HG03280 (cell line): Measurements from ENCODE around the gene ETNK2.

Experiments
- ATAC-seq: cut with Tn5 transposase; IDR thresholded peaks from one replicate; pipeline ENCODE4 v1.9.1; 2021; ENCODE audit warnings: mild to moderate bottlenecking, moderate library complexity; ENCODE audit not compliant: unreplicated experiment

Gene ETNK2

DNA sequence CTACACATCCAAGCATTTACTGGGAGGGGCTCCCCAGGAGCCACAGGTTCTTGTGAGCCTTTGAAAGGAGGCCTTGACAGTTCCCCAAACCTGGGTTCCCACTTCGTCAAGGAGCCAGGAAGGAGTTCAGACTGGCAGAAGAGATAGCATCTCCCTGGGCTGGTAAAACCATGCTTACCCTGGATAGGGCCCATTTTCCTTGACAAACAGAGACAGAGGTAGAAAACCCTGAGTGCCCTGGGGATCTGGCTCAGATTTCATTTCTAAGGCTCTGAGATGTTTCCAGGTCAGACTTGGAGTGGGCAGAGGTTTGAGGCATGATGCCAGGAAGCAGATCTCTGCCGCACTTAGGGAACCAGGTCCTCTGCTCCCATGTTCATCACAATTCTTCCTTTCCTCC, 2.7 kb downstream of the ETNK2 start:
- no peak for ATAC-seq

DNA sequence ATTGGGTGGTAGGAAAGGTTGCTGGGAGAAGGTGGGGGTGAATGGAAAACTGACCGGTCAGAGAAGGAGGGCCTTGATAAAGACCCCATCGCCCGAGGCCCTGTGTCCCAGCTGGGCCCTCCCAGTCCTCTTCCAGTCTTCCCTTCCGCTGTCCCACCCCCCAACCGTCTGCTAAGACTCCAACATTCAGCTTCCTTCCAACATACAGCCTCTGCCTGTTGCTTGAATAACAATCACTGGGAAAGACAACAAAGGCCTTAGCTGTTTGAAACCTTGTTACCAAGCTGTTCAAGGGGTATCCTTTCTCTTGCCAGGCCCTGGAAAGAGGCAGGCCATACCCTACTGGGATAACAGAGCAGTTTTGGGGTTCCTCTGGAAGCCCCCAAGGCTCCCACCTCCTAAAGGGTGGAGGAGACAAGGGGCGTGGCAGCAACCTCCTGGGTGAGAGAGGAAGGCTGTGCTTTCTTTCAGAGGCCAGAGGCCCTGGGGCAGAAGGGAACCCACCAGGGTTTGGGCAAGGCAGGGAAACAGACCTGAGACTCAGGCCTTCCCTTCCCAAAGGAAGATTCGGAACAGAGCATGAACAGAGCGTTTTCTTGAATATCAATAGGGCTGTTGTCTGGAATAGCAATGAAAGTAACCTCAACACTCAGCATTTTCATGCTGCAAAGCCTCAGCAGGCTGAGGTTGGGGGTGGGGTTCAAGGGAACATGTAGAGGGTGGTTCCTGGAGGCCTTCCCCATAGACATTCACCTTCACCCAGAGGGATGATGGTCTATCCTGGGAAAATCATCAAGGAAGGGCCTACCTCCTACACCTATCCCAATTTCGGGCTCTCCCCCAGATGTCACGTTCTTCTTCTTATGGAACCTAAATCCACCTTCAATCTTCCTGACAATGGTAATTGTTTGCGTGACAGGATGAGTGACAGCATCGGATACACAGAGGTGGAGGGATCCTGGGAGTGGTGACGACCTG, 4.1 kb downstream of the ETNK2 start:
- no peak for ATAC-seq

DNA sequence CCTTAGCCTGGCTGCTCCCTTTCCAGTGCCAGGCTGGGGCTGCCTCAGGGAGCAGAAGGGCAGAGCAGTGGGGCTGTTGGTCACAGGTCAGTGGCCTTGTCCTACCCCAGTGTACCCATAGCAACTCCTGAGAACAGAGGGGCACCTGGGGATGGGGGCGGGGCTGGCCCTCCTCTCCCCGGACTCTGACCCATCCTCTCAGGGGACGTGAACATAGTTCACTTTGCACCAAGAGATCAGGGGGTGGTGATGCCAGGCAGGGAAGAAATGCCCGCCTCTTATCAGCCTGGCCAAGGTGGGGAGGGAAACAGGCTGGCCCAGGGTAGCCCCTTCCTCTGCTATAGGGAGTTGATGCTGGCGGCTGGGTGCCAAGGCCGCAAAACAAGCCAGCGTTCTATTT, 4.9 kb downstream of the ETNK2 start:
- no peak for ATAC-seq

DNA sequence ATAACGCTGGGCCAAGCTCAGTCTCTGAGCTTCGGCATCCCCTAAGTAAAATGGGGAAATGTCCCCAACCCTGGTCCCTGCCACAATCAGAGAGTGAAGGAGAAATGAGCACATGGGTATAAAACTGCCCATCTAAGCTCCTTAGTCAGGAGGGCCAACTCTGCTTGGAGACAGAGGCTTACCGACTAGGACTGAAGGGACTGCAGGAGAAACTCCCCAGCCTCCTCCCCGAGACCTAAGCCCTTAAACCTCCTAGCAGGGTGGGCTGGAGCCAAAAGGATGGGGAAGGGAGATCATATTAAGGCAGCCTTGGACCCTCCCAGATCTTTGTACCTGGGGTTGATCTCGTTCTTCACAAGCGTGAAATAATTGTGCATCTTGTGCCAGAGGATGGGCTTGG, 5.5 kb downstream of the ETNK2 start:
- ATAC-seq: no peak

DNA sequence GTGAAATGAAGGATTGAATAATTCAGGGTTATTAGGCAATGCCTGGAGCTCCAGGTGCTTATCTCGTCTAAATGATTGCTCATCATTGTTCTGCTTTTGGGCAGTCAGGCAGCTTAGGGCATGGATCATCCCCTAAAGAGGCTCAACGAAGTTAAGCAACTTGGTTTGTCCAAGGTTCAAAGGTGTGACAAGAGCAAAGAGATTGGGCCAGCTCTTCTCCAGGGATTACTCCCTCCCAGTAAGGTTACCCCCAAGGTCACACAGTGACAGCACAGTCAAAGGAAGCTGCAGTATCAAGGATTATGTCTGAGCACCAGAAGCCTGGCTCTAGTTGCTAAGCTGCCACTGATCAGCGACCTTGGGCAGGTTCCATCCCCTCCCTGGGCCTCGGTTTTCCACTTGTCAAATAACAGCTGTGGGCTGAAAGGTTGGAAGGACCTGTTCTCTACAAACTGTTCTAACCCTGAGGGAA, 6.8 kb downstream of the ETNK2 start:
- ATAC-seq: no peak

DNA sequence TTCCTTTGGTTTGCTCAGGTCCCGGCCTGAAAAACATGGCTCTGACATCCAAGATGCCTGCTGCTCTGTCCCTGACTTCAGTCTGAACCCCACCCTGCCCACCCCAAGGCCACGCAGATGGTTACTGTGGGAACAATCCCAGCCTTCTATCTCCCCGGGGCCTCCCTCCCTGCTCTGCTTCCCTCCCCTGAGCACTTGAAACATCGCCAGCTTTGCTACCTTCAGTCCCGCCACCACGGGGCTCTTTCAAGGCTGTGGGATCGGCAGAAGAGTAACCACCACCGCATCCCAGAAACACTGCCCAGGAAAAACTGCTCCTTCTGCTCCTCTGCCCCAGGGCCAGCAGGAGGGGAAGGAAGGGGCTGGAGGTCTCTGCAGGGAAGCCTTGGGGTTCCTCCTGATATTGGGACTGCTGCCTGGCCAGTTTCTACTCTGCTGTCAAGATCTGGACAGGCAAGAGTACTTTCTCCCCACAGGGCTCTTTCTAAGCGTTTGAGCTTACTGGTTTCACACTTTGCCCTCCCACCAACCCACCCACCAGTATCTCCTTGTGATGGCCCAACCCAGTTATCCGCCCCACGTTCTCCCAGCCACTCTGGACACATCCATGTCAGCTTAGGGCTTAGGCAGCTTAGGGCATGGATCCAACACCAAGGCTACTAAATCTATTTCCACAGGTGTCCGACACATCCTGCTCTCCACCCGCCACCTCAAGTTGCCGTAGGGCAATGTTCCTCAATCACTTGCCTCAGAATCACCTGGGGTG, 8.4 kb downstream of the ETNK2 start:
- no peak for ATAC-seq

DNA sequence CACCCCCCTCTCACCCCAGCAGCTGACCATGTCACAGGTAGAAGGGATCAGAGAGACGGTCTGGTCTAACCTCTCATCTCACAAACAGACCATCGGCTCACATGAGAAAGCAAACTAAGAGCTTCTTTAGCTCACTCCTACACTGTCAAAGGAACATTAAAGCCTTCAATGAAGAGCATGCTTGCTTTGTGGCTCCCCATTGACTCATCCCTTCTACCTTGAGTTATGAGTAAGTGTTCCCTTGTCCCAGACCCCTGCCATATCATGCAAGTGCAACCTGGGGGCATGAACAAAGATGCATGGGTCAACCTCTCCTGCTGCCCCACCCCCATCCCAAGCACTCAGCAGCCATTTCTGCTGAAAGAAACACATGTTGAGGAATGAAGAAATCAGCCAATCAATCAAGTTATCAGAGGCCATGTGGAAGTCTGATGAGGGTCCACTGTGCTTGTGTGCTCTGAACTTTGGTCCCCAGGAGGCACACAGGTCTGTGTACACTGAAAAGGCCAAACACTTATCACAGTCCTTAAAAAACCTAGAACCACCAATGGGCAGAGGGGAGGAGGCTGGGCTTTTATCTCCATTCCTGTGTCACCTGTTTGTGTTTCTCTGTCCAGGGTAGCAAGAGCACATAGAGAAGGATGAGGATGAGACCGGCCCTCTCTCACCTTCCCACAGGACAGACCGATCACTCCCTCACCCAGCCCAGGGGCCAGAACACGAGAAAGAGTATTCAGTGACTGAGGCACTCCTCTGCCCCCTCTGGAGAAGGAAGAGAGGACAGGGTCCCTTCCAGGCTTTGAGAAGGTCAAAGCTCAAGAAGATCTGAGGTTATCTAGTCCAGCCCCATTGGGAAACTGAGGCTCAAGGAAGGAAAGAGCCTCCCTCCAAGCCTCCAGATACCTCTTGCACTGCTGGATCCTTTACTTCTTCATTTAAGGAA, 9.5 kb downstream of the ETNK2 start:
- no peak for ATAC-seq

DNA sequence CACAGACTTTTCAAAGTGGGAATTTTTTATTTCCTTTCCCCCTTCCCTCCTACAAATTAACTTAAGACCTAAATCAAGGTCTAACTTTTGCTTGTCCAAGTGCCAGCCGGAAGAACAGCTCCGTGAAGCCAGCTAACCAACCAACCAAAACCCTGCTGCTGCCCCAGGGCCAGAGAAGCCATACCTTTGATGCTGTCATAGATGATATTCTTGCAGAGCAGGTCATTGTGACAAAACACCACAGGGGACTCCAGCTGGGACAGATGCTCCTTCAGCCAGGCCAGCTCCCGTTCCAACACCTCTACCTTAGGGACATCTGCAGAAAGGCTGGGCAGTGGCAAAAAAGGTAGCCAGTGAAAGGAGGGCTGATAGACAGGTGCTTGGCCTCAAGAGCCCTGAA, 10.7 kb downstream of the ETNK2 start:
- ATAC-seq: no peak

DNA sequence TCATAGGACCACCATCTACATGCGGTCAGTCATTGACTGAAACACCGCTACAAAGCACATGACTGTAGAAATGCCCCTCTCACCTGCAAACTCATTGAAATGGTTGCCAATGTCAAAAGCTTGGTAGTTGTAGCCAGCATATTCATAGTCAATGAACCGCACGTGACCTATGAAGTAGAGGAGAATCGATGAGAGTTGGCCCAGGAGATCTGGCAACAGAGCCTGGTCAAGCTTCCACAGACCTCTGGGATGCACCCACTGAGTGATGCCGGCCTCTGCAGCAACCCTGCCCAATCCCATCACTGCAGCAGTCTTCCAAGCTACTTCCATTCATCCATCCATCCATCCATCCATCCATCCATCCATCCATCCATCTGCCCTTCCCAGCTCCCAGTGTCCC, 11.9 kb downstream of the ETNK2 start:
- no peak for ATAC-seq

DNA sequence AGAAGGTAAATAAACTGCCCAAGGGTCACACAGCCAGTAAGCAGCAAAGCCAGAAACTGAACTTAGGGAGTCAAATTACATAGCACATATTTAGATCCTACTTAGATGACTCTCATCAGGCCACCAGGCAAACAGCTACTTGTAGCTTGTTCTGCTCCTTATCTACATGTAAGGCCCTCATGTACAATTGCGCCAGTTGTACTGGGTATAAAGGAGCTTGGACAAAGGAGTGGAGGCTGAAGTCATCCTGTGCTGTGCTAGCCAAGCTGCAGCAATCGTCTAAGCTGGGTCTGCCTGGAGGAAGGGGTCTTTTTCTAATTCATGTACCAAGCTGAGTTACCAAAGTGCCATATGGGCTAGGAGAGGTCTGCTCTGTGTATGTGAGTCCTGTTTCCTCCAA, 12.8 kb downstream of the ETNK2 start:
- ATAC-seq: no peak

DNA sequence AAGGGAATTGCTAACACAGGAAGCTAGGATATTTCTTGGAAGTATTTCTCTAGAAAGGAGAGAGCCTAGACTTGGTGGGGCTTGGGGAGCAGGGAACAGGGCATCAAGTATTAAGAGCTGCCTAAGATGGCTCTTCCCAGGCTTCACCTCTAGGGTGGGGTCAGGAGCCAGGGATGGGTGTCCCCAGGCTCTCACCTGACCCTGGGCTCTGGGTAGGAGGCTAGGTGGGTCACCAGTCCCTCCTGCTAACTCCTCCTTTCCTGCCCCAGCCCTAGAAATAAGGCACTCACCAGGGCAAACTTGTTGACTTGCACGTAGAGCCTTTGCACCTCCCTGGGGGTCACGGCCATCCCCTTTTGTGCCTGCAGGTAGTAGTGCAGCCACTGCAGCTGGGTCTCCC, 15.0 kb downstream of the ETNK2 start:
- no peak for ATAC-seq

DNA sequence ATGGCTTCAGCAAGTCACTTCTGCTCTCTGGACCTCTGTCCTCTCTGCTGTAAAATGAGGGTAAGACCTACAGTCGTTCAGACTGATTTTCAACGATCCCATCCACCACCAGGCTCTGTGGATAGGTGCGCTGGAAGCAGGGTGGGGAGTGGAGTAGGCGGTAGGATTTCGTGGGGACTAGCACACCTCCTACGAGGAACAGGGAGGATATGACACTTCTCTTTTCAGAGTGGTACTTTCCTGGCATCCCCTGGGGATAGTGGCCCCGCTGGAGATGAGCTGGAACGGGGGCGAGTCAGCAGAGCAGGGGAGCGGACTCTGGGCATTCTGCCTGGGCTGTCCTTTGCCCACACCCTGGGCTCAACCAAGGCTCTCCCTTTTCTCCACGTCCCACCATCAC, 17.7 kb downstream of the ETNK2 start:
- no peak for ATAC-seq

DNA sequence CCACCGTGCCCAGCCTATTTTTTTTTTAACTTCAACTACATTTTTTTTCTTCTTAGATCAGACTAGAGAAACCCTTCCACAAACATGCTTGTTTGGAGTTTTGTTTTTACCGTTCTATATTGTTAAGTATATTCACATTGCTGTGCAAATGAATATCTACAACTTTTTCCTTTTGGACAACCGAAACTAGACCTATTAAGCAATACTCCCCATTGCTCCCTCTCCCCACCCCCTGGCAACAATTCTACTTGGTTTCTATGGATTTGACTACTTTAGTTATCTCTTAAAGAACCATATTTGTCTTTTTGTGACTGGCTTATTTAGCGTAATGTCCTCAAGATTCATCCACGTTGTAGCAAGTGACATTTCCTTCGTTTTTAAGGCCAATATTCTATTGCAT, 19.1 kb downstream of the ETNK2 start:
- no peak for ATAC-seq

DNA sequence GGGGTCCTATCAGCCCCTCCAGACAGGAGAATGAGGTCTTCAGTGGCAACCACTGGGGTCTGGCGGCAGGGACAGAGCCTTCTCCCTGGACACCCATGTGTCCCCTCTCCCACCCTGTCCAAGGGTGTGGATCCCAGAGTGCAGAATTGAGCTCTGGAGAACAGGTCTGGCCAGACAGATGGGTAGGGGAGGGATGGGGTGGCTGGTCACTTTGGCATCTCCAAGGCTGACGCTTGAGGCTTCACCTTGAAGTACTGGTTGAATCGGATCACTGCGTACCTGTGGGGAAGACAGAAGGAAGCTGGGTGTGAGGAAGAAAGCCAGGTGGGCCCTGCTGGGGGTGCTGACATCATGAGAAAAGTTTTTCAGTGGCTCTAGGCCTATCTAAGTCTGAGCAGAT, 19.9 kb downstream of the ETNK2 start:
- no peak for ATAC-seq

DNA sequence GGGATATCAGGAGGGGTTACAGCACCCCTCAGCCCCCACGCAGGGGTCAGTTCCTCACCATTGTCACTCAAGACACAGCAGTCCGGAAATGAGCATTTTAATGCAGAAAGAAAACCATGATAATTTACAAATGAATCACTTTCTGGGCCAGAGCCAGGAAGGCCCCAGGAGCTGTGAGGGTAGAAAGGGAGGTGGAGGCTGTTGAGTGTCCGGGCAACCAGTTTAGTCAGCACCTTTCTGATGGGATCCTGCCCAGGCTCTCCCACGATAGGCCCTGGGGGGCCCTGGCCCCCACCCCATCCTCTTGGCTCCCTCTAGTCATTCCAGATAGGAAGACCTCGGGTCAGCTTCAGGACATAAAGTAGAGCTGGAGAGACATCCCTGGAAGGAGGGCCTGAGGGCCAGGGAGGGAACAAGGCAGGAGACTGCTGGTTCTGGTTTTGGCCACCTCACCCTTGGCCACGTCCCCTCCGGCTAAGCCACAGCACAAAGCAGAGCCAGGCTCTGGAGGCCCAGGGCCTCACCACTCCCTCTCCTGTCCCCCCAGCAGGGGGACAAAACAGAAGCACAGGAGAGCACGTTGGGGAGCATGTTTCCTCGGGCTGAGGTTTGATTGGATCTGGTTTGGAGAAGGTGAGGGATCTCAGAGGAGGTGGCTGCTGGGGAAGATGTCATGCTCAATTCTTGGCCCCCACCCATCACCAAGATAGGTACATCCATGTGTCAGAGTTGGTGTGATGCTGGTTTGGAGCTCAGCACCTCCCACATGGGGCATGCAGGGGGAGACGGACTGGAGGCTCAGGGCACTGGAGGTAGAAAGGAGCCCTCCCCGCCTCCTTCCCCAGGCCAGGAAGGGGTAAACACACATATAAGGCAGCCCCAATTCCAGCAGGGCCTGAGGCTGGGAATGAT, 20.6 kb downstream of the ETNK2 start:
- ATAC-seq: no peak

DNA sequence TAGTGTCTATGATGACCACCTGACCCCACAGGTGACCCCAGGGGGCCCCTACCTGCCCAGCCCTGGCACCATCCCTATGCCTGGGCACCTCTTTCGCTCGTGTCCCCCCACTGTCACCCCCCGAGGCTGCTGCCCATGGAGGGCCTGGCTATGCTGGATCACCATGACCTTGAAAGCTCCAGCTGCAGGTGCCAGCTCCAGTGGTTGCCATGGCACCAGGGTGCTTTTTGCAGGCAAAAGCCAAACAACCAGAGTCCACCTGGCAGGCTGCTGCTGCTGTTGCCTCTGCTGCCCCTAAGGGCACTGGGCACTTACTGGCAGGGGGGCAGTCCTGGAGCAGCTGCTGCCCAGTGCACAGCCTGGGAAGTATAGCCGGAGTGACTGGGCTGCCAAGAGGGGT, 21.7 kb downstream of the ETNK2 start:
- no peak for ATAC-seq

DNA sequence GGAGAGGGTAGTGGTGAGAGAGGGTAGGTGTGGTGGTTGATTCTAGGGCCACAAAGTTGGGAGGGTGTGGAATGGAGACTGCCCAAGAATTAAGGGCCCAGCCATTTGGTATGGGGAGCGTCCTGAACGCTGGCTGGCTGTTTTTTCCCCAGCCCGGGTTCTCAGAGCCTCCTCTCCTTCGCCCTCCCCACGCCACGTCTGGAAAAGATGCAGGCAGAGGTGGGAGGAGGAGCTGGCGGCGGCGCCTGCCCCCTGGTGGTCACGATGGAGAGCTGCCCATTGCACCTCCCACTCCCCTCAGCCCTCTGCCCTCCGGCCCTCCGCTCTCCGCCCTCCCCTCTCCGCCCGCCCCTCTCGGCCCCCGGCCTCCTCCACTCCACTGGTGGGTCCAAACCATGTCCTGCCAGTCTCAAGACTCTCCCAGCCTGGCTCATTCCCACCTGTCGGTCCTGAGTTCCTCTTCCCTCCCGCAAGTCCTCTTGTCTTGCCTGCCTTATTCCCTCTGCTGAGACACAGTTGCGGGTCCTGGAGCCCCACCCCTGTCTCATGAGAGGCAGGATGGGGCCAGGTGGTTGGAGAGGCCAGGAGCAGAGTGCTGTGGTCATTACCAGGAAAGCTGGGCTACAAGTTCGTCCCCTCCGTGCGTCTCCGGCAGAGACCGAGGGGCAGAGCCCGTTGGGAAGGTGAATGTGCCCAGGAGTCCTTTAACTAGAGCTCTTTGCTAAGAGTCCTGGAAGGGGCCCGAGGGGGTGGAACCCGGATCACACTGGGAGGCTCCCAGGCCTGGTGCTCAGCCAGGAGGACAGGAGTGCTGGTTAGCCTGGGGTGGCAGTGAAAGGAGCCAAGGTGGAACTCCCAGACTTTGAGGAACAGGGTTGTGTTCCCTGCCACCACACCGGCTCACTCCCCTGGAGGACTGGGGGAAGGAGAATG, 22.6 kb downstream of the ETNK2 start:
- no peak for ATAC-seq

DNA sequence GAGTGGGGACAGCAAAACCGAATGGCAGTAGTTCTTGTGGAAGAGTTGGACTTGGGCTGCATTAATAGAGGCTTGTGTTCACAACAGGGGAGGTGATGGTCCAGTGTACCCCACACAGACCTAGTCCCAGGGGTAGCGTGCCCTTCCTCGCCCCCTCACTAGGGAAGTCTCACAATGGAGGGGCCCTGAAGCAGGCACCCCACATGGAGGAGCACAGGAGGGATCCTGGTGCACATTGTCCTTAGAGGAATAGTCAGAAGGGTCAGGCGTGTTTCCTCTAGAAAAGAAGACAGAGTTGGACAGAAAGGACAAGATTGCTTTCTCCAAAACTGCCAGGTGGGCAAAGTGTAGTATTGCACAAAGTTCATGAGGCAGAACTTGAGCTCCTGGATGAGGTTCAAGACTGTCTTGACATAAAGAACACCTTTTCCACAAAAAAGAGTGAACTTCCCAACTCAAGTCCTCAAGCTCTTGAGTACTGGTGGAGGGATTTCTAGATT, 23.3 kb downstream of the ETNK2 start:
- no peak for ATAC-seq
